HG02840 (cell line): ENCODE results near the gene APOA4.
"Not testable (repeated sequence)": the region's sequence is repeated elsewhere in the genome, so short reads cannot be mapped to it uniquely, and the experiment has no call there.

ENCODE experiments used
- ATAC-seq: cut with Tn5 transposase; IDR thresholded peaks from one replicate; pipeline ENCODE4 v1.9.1; 2021; ENCODE audit warnings: mild to moderate bottlenecking, moderate library complexity, moderate number of reproducible peaks; ENCODE audit not compliant: unreplicated experiment, low FRiP score

APOA4 gene

GRCh38 chr11:116807601-116808261, 15.4 kb downstream of the APOA4 start:
- no peak for ATAC-seq

- ATAC-seq = no peak
Observed at GRCh38 chr11:116804001-116804400, 19.1 kb downstream of the APOA4 start.

DNA sequence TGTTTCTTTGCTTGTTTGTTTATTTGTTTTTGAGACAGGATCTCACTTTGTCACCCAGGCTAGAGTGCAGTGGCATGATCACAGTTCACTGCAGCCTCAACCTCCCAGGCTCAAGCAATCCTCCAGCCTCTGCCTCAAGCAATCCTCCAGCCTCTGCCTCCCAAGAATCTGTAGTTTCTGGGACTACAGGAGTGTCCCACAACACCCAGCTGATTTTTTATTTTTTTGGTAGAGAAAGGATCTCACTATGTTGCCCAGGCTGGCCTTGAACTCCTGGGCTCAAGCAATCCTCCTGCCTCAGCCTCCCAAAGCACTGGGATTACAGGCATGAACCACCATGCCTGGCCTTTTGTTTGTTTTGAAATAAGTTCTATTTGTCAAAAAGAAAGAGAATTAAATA, 21.4 kb downstream of the APOA4 start:
- ATAC-seq = not testable (repeated sequence)

- no peak for ATAC-seq
Observed at GRCh38 chr11:116800610-116801009, 22.5 kb downstream of the APOA4 start.

GRCh38 chr11:116798368-116798767, 24.7 kb downstream of the APOA4 start:
- no peak for ATAC-seq

GRCh38 chr11:116797816-116798215, 25.3 kb downstream of the APOA4 start:
- no peak for ATAC-seq

GRCh38 chr11:116796548-116796947, 26.6 kb downstream of the APOA4 start:
- no peak for ATAC-seq

DNA sequence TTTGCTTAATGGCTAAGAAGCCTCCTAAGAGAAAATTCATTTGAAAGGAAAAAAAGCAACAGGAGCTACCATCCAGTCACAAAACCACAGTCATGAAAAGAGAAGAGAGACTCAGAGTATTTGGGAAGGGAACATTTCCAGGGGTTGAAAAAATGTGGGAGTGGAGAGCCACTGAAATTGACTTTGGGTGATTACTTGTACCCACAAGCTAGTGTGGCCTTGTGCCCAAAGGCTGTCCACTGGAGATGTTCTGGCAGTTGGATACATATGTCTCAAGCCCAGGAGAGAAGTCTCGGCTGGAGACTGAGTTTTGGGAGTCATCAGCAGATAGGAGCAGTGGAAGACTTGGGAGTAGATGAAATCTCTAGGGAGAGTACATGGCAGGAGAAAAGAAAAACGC, 28.3 kb downstream of the APOA4 start:
- no peak for ATAC-seq

DNA sequence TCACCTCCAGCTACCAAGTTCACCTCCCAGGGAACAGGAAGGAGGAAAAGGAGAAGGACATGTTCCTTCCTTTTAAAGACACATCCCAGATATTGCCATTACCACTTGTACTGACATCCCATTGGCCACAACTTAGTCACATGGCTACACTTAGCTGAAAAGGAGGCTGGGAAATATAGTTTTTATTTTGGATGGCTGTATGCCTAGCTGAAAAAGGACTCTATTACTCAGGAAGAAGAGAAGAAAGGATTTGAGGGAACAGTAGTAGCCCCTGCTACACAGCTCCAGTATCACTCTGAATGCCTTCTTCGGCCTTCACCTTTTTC, 29.4 kb downstream of the APOA4 start:
- ATAC-seq = no peak

DNA sequence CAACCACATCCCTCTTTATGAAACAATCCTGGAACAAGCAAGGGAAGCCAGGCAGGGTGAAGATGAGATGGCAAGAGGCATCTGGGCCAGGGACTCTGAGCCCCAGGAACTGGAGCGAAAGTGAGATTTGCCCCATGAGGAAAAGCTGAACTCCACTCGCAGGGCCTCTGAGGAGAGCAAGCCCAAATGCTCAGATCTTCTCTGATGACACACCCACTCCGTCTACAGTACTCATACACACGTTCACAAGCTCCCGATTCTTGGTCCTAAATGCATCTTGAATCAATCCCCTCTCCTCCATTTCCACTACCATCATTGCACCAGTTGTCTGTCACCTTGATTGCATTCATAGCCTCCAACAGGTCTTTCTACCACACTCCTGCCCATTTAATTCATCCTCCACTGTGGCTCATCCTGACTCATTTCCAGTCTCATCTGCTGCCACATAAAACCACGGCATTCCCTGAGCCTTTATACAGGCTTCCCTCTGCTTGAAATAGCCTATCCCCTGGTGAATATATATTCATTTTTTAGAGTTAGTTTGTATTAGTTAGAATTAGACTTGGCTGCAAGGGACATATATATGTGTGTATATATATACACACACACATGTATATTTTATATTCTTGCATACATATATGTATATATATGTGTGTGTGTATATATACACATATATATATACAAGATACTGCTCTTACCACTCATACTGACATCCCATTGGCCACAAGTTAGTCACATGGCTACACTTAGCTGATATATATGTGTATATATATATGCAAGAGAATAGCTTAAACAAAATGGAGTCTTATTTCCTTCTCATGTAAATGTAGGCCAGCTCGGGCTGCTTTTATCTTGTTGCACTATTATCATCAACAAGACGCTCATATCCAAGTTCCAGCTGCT, 30.0 kb downstream of the APOA4 start:
- ATAC-seq = no peak

DNA sequence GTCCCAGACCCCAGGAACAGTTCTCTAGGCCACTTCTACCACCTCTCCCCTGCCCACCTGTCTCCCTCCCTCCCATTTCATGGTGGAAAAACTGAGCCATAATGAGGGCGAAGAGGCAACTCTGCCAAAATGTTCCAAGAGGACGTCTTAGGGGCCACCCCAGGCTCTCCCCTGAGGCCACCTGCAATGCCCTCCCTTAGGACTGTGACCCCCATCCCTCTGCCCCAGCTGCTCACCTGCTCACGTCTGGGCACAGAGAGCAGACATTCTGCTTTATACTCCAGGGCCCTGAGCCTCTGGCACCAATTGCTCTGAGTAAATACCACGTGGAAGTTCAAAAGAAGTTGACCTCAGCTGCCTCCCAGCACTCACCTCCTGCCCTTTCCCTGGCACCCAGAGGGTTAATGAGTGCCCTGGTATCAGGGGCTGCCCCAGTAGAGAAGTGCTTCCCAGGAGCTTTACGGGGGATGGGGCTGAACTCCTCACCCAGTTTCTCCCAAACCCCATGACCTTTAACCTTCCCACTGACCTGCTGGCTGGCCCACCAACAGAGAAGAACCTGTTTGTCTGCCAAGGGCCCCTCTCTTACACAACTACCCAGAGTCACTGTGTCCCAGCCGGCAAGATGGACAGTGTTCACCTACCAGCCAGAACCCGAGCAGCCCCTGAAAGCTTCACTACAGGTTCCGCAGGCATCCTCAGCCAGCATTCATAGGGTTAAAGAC, 30.8 kb downstream of the APOA4 start:
- no peak for ATAC-seq

GRCh38 chr11:116791813-116792143, 31.3 kb downstream of the APOA4 start, which contains the start of gene APOA5:
Gene APOA5 (minus strand): TSS chr11:116791879. CDS start chr11:116791860, 19 bp downstream.
- no peak for ATAC-seq

- no peak for ATAC-seq
Observed at GRCh38 chr11:116791002-116791812, 31.9 kb downstream of the APOA4 start.

DNA sequence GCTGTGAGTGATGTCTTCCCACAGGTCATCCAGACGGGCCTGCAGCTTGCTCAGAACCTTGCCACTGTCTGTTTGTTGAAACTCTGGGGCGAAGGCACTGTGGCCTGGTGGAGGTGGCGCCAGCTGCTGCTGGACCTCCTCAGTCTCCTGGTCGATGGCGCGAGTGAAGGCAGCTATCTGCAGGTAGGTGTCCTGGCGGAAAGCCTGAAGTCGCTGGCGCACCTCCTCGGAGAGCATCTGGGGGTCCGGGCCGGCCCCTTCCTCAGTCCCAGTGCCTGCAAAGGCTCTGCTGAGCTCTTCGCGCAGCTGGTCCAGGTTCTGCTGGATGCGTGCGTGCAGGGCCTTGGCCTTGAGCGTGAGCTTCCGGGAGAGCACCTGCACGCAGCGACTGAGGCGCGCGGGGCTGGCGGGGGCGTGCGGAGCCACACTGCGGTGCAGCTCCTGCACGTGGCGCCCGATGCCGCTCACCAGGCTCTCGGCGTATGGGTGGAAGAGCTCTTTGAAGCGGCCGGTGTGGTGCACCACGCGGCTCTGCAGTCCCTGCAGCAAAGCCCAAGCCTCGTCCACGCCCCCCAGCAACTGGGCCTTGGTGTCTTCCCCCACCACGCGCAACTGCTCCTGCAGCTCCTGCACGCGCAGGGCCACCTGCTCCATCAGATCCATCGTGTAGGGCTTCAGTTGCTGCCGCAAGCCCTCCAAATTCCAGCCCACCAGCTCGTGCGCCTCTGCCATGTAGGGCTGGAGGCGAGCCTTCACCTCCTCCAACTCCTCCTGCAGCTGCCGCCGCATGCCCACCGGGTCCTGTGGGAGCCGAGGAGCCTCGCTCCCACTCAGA, 32.7 kb downstream of the APOA4 start:
- no peak for ATAC-seq

DNA sequence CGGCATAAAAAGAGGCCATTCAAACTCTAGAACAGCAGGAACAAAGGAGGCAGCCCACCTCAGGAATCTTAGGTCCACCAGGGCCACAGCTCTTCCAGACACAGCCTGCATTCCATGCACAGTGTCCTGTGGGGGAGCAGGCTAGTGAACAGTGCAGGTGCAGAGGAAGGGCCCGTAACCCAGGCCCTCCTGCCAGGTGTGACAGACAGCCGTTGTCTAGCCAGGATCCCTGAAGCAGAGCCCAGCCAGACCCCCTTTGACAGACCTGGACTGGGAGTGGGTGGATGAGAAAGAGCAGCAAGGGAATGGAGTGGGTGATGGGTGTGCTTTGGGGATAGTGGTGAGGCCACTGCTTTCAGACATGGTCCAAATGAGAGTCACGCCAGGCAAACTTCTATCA, 34.1 kb downstream of the APOA4 start:
- ATAC-seq = no peak

DNA sequence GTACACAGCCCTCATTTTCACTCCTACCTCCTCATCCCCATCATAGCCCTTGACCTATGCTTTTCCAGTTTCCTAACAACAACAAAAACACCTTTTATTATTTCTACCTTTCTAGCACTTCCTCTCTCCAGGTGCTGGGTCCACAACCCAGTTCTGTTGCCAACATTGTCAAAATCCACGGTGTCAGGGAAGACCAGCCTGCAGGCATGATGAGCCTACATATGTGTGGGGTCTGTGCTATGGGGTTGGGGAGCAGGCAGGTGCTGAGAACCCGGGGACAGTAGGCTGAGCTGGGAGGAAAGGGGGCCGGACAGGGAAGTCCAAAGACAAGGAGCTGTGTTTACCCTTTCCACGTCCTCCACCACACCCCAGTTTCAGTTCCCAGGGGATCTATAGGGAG, 34.6 kb downstream of the APOA4 start:
- no peak for ATAC-seq

DNA sequence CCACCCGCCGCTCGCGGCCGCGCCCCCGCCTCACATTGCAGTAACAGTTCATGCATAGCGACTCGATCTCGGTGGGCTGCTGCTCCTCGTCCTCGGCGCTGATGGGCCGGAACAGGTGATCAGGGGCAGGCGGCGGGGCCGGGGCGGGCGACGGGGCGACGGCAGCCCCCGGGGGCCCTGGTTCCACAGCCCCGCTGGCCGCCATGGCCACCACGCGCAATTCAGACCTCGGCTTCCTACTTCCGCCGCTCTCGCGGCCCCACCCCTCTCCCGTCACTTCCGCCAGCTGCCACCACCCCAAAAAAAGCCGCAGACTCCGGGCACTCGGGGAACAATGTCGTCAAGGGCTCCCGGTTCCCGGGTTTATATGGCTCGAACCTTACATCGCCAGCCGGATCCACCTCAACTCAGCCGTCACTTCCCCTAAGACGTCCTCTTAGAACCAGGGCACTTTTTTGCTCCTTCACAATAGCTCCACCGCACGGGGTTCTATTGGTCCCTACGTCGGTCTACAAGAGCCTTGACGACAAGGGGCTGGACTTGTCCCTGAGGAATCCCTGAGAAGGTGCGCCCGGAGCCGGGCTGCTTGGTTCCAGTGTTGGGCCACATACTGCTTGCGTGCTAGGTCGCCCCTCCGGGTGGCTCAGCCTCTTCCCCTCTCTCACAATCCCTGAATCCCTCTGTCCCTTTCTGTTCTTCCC, 35.2 kb downstream of the APOA4 start, which contains the start of gene ZPR1:
ZPR1 (minus strand) TSS at position 238 of the 701 bp plus-strand sequence; CDS start at position 205, 33 bp downstream.
- peak; percentile 78 for ATAC-seq

- no peak for ATAC-seq
Observed at GRCh38 chr11:116787436-116787785, 35.7 kb downstream of the APOA4 start.

DNA sequence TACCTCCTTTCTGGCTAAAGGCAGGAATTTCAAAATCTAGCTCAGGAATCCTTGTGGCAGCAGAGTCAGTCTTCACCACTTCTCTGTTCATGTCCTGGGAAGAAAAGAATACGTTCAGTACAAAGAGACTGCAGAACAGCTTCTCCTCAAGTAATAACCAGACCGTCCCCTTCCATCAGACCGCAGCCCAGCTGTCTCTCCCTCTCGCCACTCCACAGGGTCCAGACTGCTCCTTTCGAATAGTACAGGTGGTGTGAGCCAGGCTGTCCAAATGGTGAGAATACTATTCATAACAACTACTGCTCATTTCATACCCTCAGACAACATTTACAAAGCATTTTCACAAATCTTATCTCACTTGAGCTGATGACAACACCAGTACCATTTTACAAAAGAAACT, 36.1 kb downstream of the APOA4 start:
- ATAC-seq = no peak
